Adrenal gland (tissue), 5 donors: Measurements from ENCODE around the gene CREB5.

Source experiments
- CTCF ChIP-seq, 6 experiments: fragments of 450-650 bp in 4 of 6; fragments of 200-600 bp in 2 of 6; sonication (generic) in 1 of 6; IDR thresholded peaks; 1 replicate in 5 of 6; 2 replicates in 1 of 6; pipeline versions ENCODE4 v1.5.1 to v1.8.0; 2016 to 2021; ENCODE audit warnings: antibody characterized with exemption in 6 of 6, mild to moderate bottlenecking in 2 of 6, moderate library complexity in 1 of 6
- POLR2A ChIP-seq, 2 donors: fragments of 450-650 bp; IDR thresholded peaks; one replicate each; pipeline ENCODE4 v1.6.1; 2017; ENCODE audit warnings: antibody characterized with exemption in 2 of 2, mild to moderate bottlenecking in 2 of 2, moderate library complexity in 1 of 2
- donor health status: DM: no; HTN: no; CAD: no.

GRCh38 chr7:28799619-28800018, 387.3 kb downstream of the CREB5 start:
- TF ChIP-seq CTCF (IDR thresholded peaks at IDR 0.05) (no peak), POLR2A (IDR thresholded peaks at IDR 0.05) (no peak)
